Upper lobe of left lung (tissue), 4 donors: ENCODE measurements around the gene MICAL3.

ENCODE experiments used
- CTCF ChIP-seq, 6 experiments: fragments of 450-650 bp in 4 of 6; fragments of 200-600 bp in 2 of 6; sonication (generic) in 2 of 6; IDR thresholded peaks; one replicate each; pipeline ENCODE4 v1.5.1; 2016 to 2019; ENCODE audit warnings: antibody characterized with exemption in 6 of 6
- EP300 ChIP-seq, 4 donors: sonication (generic); formaldehyde crosslinking; IDR thresholded peaks; one replicate each; pipeline ENCODE4 v1.5.1; 2017; ENCODE audit warnings: antibody characterized with exemption in 4 of 4, control low read depth in 2 of 4
- POLR2AphosphoS5 ChIP-seq, 2 donors: sonication (generic); formaldehyde crosslinking; IDR thresholded peaks; one replicate each; pipeline ENCODE4 v1.5.1; 2017; ENCODE audit warnings: antibody characterized with exemption in 2 of 2

- TF ChIP-seq CTCF (IDR thresholded peaks at IDR 0.05) (no peak), EP300 (IDR thresholded peaks at IDR 0.05) (no peak), POLR2AphosphoS5 (IDR thresholded peaks at IDR 0.05) (no peak)
These were observed 110.5 kb downstream of the MICAL3 start for GRCh38 chr22:17913801-17914347.
